Keratinocyte (primary cell): ENCODE data around the gene TAB2.

Experiments used
- EZH2 ChIP-seq: IDR thresholded peaks from one replicate; pipeline ENCODE4 v1.6.1; 2012; ENCODE audit warnings: inconsistent platforms, mild to moderate bottlenecking, low read length, moderate library complexity
- TF ChIP-seq, protein P1 (sequence below), 3 experiments: IDR thresholded peaks in 1 of 3; conservative IDR thresholded peaks in 1 of 3; optimal IDR thresholded peaks in 1 of 3; 2 replicates in 2 of 3; 3 replicates in 1 of 3; pipeline versions ENCODE3 to v1.5.1; 2011; ENCODE audit warnings: low read length in 3 of 3, mild to moderate bottlenecking in 3 of 3, moderate library complexity in 2 of 3, control low read depth in 1 of 3, inconsistent platforms in 1 of 3; ENCODE audit not compliant: insufficient read depth in 2 of 3; ENCODE audit errors: extremely low read depth in 1 of 3

DNA sequence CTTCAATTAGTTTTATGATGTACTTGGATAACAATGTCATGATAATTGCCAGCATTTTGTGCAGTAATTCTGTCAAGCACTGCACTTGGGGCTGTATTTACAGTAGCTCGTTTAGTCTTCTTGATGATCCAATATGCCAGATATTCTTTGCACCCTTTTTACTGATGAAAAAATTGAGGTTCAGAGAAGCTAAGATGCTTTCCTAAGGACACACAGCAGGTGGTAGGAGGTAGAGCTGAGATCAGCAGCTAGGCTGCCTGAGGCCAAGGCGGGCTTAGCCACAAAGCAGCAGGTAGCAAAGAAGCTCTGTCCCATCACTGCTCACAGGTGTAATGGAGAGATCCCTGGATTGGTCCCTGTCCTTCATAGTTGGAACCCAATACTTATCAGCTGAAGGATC is 115.9 kb downstream of the TAB2 start:
- TF ChIP-seq, protein P1, sequence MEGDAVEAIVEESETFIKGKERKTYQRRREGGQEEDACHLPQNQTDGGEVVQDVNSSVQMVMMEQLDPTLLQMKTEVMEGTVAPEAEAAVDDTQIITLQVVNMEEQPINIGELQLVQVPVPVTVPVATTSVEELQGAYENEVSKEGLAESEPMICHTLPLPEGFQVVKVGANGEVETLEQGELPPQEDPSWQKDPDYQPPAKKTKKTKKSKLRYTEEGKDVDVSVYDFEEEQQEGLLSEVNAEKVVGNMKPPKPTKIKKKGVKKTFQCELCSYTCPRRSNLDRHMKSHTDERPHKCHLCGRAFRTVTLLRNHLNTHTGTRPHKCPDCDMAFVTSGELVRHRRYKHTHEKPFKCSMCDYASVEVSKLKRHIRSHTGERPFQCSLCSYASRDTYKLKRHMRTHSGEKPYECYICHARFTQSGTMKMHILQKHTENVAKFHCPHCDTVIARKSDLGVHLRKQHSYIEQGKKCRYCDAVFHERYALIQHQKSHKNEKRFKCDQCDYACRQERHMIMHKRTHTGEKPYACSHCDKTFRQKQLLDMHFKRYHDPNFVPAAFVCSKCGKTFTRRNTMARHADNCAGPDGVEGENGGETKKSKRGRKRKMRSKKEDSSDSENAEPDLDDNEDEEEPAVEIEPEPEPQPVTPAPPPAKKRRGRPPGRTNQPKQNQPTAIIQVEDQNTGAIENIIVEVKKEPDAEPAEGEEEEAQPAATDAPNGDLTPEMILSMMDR (optimal IDR thresholded peaks at IDR 0.05 in 1 of 3, IDR thresholded peaks at IDR 0.05 in 1 of 3, conservative IDR thresholded peaks at IDR 0.05 in 1 of 3; ENCODE audit: extremely low read depth in 1 of 3, insufficient read depth in 2 of 3, low read length in 3 of 3): no peak
- no peak for TF ChIP-seq EZH2
